Kidney (tissue), 14 donors: ENCODE results near the gene SP3. TPM values are rescaled to one million over a fixed set of nuclear protein-coding genes. Genes with fewer than 3 reads are reported as not detected.

Experiments
- DNase-seq, 5 donors: peaks; one replicate each; pipeline ENCODE4 v3.0.0-alpha.2; 2013 to 2020
- FAIRE-seq: peaks from 2 replicates; lab custom pipeline; 2012; peaks lifted over from hg19 to GRCh38; lab: Jason Lieb, UNC
- H3K27ac ChIP-seq, 2 donors: one replicate each; pipeline ENCODE4 v1.7.0; 2013; ENCODE audit warnings: low read depth in 2 of 2, low read length in 2 of 2, inconsistent platforms in 1 of 2
- H3K27me3 ChIP-seq: one replicate; pipeline ENCODE4 v1.7.1; 2013; ENCODE audit warnings: low read length, inconsistent platforms; ENCODE audit not compliant: control insufficient read depth, insufficient read depth
- H3K36me3 ChIP-seq, 3 donors: one replicate each; pipeline versions ENCODE4 v1.7.0 to v1.7.1; 2013; ENCODE audit warnings: low read length in 3 of 3, control low read depth in 1 of 3, inconsistent platforms in 1 of 3; ENCODE audit not compliant: insufficient read depth in 3 of 3, control insufficient read depth in 2 of 3
- H3K4me1 ChIP-seq, 3 donors: one replicate each; pipeline versions ENCODE4 v1.7.0 to v1.7.1; 2013; ENCODE audit warnings: low read length in 3 of 3, inconsistent platforms in 1 of 3, low read depth in 1 of 3; ENCODE audit not compliant: control insufficient read depth in 2 of 3, insufficient read depth in 2 of 3
- H3K4me3 ChIP-seq, 3 donors: one replicate each; pipeline versions ENCODE4 v1.7.0 to v1.8.1; 2013; ENCODE audit warnings: low read length in 3 of 3, control low read depth in 1 of 3, inconsistent platforms in 1 of 3
- H3K9ac ChIP-seq, 3 donors: one replicate each; pipeline versions ENCODE4 v1.7.0 to v1.7.1; 2013; ENCODE audit warnings: low read length in 3 of 3, control low read depth in 1 of 3, inconsistent platforms in 1 of 3
- H3K9me3 ChIP-seq, 3 donors: one replicate each; pipeline versions ENCODE4 v1.7.0 to v1.7.1; 2013; ENCODE audit warnings: low read length in 3 of 3, control low read depth in 1 of 3, inconsistent platforms in 1 of 3; ENCODE audit not compliant: control insufficient read depth in 2 of 3, insufficient read depth in 1 of 3
- CTCF ChIP-seq: IDR thresholded peaks from 3 replicates; pipeline ENCODE4 v1.5.1; 2012; ENCODE audit warnings: mild to moderate bottlenecking, moderate library complexity, borderline replicate concordance; ENCODE audit not compliant: insufficient read depth; ENCODE audit errors: extremely low read depth
- intact Hi-C: fragments of 100-400 bp; cut with DNase I; formaldehyde crosslinking; loops from one replicate; pipeline ENCODE4 v1.11.1; 2022
- polyA plus RNA-seq: library from polyadenylated mRNA; stranded (reverse); fragments of 350-450 nt; fragmentation: Illumina TruSeq; extraction: RNeasy Lipid Tissue Mini Kit (QIAGEN cat#74804); gene quantifications from one replicate; pipeline ENCODE4 v1.2.3, GENCODE V29; 2014; ENCODE audit warnings: low read depth, low replicate concordance; ENCODE audit not compliant: insufficient read depth
- total RNA-seq: library from RNA; stranded (reverse); fragmentation: NEBNext Ultra II Directional; extraction: Animal tissue kit (Norgen Biotek cat#: 25700); gene quantifications from one replicate; pipeline ENCODE4 v1.2.1, GENCODE V29; 2021
- donor health status: control.
- donor health status: control.
- donor health status: control.
- donor health status: control.
- donor health status: control.
- donor health status: DM: yes; HTN: yes; CAD: no.
- donor health status: Normal renal cell carcinoma (clear cell type).

Gene SP3
- total and polyA plus RNA-seq, 2 donors from 2014 or later: 14.5 to 86.2 TPM

DNA sequence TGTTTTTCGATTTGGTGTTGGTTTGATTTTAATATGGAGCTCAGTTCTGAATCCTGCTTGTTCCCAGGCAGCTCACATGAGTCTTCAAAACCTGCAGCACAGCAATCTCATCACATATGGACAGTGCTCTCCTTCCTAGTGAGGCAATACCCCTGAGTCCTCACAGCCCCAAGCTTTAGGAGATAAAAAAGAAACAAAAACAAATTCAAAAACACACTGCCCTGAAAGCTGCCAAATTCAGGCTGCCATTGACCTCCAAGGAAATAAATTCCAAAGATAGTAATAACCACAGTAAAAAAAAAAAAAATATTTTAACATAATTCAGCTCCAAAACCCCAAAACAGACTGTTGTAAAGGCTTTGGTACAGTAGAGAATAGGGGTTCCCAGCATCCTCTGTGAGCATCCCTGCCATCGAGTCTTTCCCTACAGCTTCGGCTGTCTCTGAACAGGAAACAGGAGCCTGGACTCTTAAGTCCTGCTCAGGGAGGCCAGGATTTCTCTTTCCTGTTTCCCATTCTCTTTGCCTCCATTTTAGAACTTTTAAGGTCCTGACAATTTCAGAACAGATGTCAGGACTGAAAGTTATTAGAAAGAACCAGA, 14.7 kb upstream of the SP3 start:
- no peak overlapping the region for H3K4me3 ChIP-seq
- no peak overlapping the region for H3K27ac ChIP-seq
- H3K4me1 ChIP-seq: peaks cover 0 to 6% (median 2%) of the 10 kb centered on the region in 3 donors
- no peak for DNase-seq
- no peak overlapping the region for H3K9ac ChIP-seq
- no peaks in the 10 kb centered on the region for H3K9me3 ChIP-seq
- no peak for TF ChIP-seq CTCF
- H3K36me3 ChIP-seq: no peaks in the 10 kb centered on the region
- no peaks in the 10 kb centered on the region for H3K27me3 ChIP-seq
- intact Hi-C loops: no loop called here
- FAIRE-seq: no peak

- no peaks in the 10 kb centered on the region for H3K27me3 ChIP-seq
- no peak for TF ChIP-seq CTCF
- no peaks in the 10 kb centered on the region for H3K36me3 ChIP-seq
- no peak for DNase-seq
- no peak overlapping the region for H3K4me3 ChIP-seq
- peaks cover 0 to 6% (median 2%) of the 10 kb centered on the region in 3 donors for H3K4me1 ChIP-seq
- no peak overlapping the region for H3K27ac ChIP-seq
- H3K9ac ChIP-seq: no peak overlapping the region
- intact Hi-C loops: no loop called here
- H3K9me3 ChIP-seq: no peaks in the 10 kb centered on the region
- FAIRE-seq: no peak
Measured at GRCh38 chr2:173978447-173978846, 13.3 kb upstream of the SP3 start.

- H3K4me1 ChIP-seq: no peaks in the 10 kb centered on the region
- H3K27me3 ChIP-seq: no peaks in the 10 kb centered on the region
- no peak overlapping the region for H3K9ac ChIP-seq
- FAIRE-seq (no peak), DNase-seq (no peak)
- H3K27ac ChIP-seq: no peak overlapping the region
- no peaks in the 10 kb centered on the region for H3K9me3 ChIP-seq
- intact Hi-C loops: no loop called here
- no peak for TF ChIP-seq CTCF
- H3K36me3 ChIP-seq: no peaks in the 10 kb centered on the region
- no peak overlapping the region for H3K4me3 ChIP-seq
Measured at GRCh38 chr2:173972636-173973035, 7.5 kb upstream of the SP3 start.

DNA sequence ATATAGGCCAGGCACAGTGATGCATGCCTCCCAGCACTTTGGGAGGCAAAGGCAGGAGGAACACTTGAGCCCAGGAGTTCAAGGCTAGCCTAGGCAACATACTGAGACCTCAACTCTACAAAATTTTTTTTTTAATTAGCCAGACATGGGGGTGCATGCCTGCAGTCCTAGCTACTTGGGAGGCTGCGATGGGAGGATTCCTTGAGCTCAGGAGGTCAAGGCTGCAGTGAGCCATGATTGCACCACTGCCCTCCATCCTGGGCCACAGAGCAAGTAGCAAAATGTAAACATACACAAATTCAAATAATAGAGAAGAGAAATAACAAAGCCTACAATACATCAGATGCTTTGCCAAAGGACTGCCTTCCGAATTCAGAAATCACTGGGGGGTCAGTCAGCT, 7.0 kb upstream of the SP3 start:
- Histone ChIP-seq H3K9me3 (no peaks in the 10 kb centered on the region), H3K9ac (no peak overlapping the region), H3K4me1 (no peaks in the 10 kb centered on the region), H3K36me3 (no peaks in the 10 kb centered on the region), H3K4me3 (no peak overlapping the region), H3K27me3 (no peaks in the 10 kb centered on the region), H3K27ac (no peak overlapping the region)
- DNase-seq: no peak
- intact Hi-C loops: no loop called here
- FAIRE-seq: no peak
- no peak for TF ChIP-seq CTCF
